Trophoblast cell (in vitro differentiated cells and primary cell): ENCODE measurements around the gene FES.

Experiments
- DNase-seq, 2 donors: peaks; one replicate each; pipeline ENCODE4 v3.0.0-alpha.2; 2016
- H2AFZ ChIP-seq: 2 replicates; pipeline ENCODE4 v1.6.1; 2013; ENCODE audit warnings: low read length, moderate library complexity, mild to moderate bottlenecking; ENCODE audit not compliant: insufficient read depth, poor library complexity
- H2AK5ac ChIP-seq: 2 replicates; pipeline ENCODE4 v1.6.1; 2013; ENCODE audit warnings: mild to moderate bottlenecking, low read length
- H2BK120ac ChIP-seq: 2 replicates; pipeline ENCODE4 v1.6.1; 2013; ENCODE audit warnings: low read length, mild to moderate bottlenecking, moderate library complexity; ENCODE audit not compliant: insufficient read depth, poor library complexity
- H2BK12ac ChIP-seq: 2 replicates; pipeline ENCODE4 v1.6.1; 2013; ENCODE audit warnings: mild to moderate bottlenecking, low read length, moderate library complexity
- H2BK5ac ChIP-seq: 2 replicates; pipeline ENCODE4 v1.6.1; 2013; ENCODE audit warnings: low read length, low read depth, moderate library complexity, mild to moderate bottlenecking; ENCODE audit not compliant: poor library complexity
- H3K14ac ChIP-seq: 2 replicates; pipeline ENCODE4 v1.6.1; 2013; ENCODE audit warnings: mild to moderate bottlenecking, low read length
- H3K18ac ChIP-seq: 2 replicates; pipeline ENCODE4 v1.6.1; 2013; ENCODE audit warnings: mild to moderate bottlenecking, low read length
- H3K23ac ChIP-seq: 2 replicates; pipeline ENCODE4 v1.6.1; 2013; ENCODE audit warnings: low read length
- H3K27ac ChIP-seq: 2 replicates; pipeline ENCODE4 v1.5.1; 2013; ENCODE audit warnings: low read depth, mild to moderate bottlenecking, inconsistent platforms, low read length, moderate library complexity
- H3K27me3 ChIP-seq: 2 replicates; pipeline ENCODE4 v1.6.1; 2013; ENCODE audit warnings: inconsistent platforms, mild to moderate bottlenecking, low read length, moderate library complexity; ENCODE audit not compliant: insufficient read depth
- H3K36me3 ChIP-seq, 2 experiments: 1 replicate in 1 of 2; 2 replicates in 1 of 2; pipeline ENCODE4 v1.6.1; 2013; ENCODE audit warnings: low read length in 2 of 2, mild to moderate bottlenecking in 2 of 2, moderate library complexity in 1 of 2; ENCODE audit not compliant: insufficient read depth in 2 of 2, control insufficient read depth in 1 of 2
- H3K4ac ChIP-seq: 2 replicates; pipeline ENCODE4 v1.6.1; 2013; ENCODE audit warnings: low read depth, mild to moderate bottlenecking, low read length, moderate library complexity
- H3K4me1 ChIP-seq, 2 experiments: 1 replicate in 1 of 2; 2 replicates in 1 of 2; pipeline ENCODE4 v1.6.1; 2013; ENCODE audit warnings: low read length in 2 of 2, mild to moderate bottlenecking in 2 of 2, moderate library complexity in 1 of 2; ENCODE audit not compliant: insufficient read depth in 2 of 2, control insufficient read depth in 1 of 2
- H3K4me2 ChIP-seq: 2 replicates; pipeline ENCODE4 v1.6.1; 2013; ENCODE audit warnings: inconsistent platforms, mild to moderate bottlenecking, low read length, moderate library complexity
- H3K4me3 ChIP-seq: 2 replicates; pipeline ENCODE4 v1.5.1; 2013; ENCODE audit warnings: mild to moderate bottlenecking, low read depth, low read length, inconsistent platforms
- H3K79me1 ChIP-seq: one replicate; pipeline ENCODE4 v1.6.1; 2013; ENCODE audit warnings: low read length
- H3K79me2 ChIP-seq: 2 replicates; pipeline ENCODE4 v1.6.1; 2013; ENCODE audit warnings: low read length, mild to moderate bottlenecking; ENCODE audit not compliant: control insufficient read depth, insufficient read depth, poor library complexity
- H3K9ac ChIP-seq: 2 replicates; pipeline ENCODE4 v1.6.1; 2013; ENCODE audit warnings: mild to moderate bottlenecking, low read length
- H3K9me3 ChIP-seq: 2 replicates; pipeline ENCODE4 v1.6.1; 2013; ENCODE audit warnings: low read depth, mild to moderate bottlenecking, control low read depth, inconsistent platforms, low read length; ENCODE audit not compliant: insufficient read depth
- H4K12ac ChIP-seq: 2 replicates; pipeline ENCODE4 v1.6.1; 2013; ENCODE audit warnings: low read depth, mild to moderate bottlenecking, low read length, moderate library complexity
- H4K8ac ChIP-seq: 2 replicates; pipeline ENCODE4 v1.6.1; 2013; ENCODE audit warnings: low read depth, mild to moderate bottlenecking, low read length, moderate library complexity
- H4K91ac ChIP-seq: one replicate; pipeline ENCODE4 v1.6.1; 2013; ENCODE audit warnings: low read depth, mild to moderate bottlenecking, low read length, moderate library complexity
- WGBS: extraction: QIAGEN DNeasy Blood & Tissue Kit; methylation state at CpG from one replicate; pipeline ENCODE4 v1.1.7; 2013; ENCODE audit warnings: missing lambda C conversion rate; ENCODE audit not compliant: insufficient read length, insufficient coverage; ENCODE audit errors: extremely low coverage; 5-methylcytosine and 5-hydroxymethylcytosine counted together

The FES gene

DNA sequence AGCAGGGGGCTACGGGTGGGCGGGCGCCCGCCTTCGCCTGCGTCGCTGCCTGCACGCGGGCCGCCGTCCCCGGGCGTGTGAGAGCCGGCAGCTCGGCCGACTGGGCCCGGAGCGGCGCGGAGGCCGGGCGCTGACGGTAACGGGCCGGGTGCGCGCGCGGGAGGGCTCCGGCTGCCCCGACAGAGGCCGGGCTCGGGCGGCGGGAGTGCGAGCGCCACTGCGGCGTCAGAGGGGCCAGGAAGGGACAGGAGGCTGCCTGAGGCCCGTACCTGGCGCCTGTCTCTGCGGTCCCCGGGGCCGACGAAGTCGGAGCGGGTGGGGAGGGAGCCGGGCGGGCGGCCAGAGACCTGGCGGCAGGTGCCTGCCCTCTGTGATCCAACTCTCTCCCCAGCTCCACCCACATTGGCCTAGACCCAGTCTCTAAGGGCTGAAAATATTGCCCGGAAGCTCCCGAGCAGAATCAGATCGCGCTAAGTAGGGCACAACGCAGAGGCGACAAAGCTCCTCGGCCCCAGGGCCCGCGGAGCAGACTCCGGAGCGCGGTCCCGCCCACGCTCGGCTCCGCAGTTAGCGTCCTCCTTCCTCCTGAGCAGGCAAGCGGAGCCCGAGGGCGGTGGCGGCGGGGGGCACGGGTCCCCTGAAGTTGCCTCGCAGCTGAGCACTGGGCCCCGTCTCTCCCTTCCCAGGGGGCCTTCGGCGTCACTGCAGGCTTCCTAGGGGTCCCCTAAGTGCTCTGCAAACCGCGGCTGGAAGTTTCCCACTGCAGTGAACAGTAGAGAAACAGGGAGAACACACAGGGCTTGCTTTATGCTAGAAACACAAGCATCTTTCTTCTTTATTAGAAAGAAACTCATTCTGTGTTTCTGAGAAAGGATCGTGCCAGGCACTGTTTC is 18.8 kb downstream of the FES start, which contains the start of gene MAN2A2:
TSS of gene MAN2A2 (plus strand) at position 463 of the 893 bp plus-strand sequence. CDS start 906 bp downstream, outside the sequence.
- peaks cover 4% of the 10 kb centered on the region for H3K79me1 ChIP-seq
- no peaks in the 10 kb centered on the region for H3K27me3 ChIP-seq
- H2AK5ac ChIP-seq: no peak within 1 kb of the TSS
- H4K91ac ChIP-seq: peak within 1 kb of the TSS; percentile 92
- no peaks in the 10 kb centered on the region for H3K9me3 ChIP-seq
- WGBS: no CpG with 5 or more reads among the region's 81 CpGs
- H2BK12ac ChIP-seq: peak within 1 kb of the TSS; percentile 90
- no peak within 1 kb of the TSS for H3K23ac ChIP-seq
- peaks cover 2% of the 10 kb centered on the region for H3K79me2 ChIP-seq
- peak within 1 kb of the TSS; percentile 95 for H4K12ac ChIP-seq
- peak within 1 kb of the TSS; percentile 94 for H2BK120ac ChIP-seq
- peak within 1 kb of the TSS; percentile 87 for H3K18ac ChIP-seq
- peak within 1 kb of the TSS; percentile 83 for H3K27ac ChIP-seq
- H3K4me3 ChIP-seq: peak within 1 kb of the TSS; percentile 86
- peak within 1 kb of the TSS; percentile 82 for H3K4me2 ChIP-seq
- H2AFZ ChIP-seq: peak within 1 kb of the TSS; percentile 86
- peak within 1 kb of the TSS; percentile 88 for H3K14ac ChIP-seq
- H3K4ac ChIP-seq: peak within 1 kb of the TSS; percentile 42
- peak within 1 kb of the TSS; percentile 98 for H4K8ac ChIP-seq
- peak; percentile 64 to 72 for DNase-seq
- H3K36me3 ChIP-seq: peaks cover 21 to 25% of the 10 kb centered on the region in 2 experiments
- H3K9ac ChIP-seq: peak within 1 kb of the TSS; percentile 91
- H3K4me1 ChIP-seq: peaks cover 5 to 9% of the 10 kb centered on the region in 2 experiments
- H2BK5ac ChIP-seq: peak within 1 kb of the TSS; percentile 79

DNA sequence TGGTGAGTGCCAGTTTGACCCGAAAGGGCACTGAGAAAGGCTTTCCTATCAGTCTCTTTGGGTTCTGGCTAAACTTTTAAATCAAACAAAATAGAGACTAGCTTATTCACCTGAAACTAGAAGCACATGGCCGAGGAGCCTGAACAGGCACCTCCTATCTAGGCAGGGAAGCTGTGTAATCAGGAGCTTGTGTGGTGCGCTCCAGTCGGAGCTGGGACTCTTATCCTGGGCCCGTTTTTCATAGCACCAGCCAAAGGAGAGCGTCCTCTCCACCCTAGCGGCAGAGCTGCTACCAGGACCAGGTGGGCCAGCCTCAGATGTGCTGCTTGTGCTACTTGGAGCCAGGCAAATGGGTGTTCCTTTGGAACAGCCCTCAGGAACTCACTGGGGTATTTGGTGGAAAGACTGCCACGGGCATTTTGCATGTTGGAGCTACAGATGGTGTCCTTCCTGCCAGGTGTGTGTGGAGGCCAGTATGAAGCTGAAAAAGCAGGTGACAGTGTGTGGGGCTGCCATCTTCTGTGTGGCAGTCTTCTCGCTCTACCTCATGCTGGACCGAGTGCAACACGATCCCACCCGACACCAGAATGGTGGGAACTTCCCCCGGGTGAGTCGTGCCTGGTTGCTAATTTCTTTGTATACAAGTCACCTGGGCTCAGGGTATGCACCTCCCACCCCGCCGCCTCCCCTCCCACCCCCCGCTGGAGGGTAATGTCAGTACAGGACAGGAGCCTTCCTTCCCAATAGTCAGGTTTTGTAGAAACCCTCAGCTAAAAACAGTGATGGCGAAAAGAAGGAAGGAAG is 19.6 kb downstream of the FES start:
- Histone ChIP-seq H2AFZ (no peak overlapping the region), H3K4me1 (peaks cover 5 to 9% of the 10 kb centered on the region in 2 experiments), H3K27me3 (no peaks in the 10 kb centered on the region), H4K12ac (no peak overlapping the region), H3K79me1 (peaks cover 4% of the 10 kb centered on the region), H3K27ac (no peak overlapping the region), H3K36me3 (peaks cover 22 to 25% of the 10 kb centered on the region in 2 experiments), H3K9ac (no peak overlapping the region), H3K4ac (no peak overlapping the region), H3K18ac (no peak overlapping the region), H3K23ac (no peak overlapping the region), H2AK5ac (no peak overlapping the region), H3K14ac (no peak overlapping the region), H2BK120ac (no peak overlapping the region), H2BK5ac (no peak overlapping the region), H3K9me3 (no peaks in the 10 kb centered on the region), H3K4me3 (no peak overlapping the region), H4K91ac (no peak overlapping the region), H3K79me2 (peaks cover 2% of the 10 kb centered on the region), H2BK12ac (no peak overlapping the region), H4K8ac (no peak overlapping the region), H3K4me2 (peak overlapping the region; percentile 82)
- no CpG with 5 or more reads among the region's 18 CpGs for WGBS
- peak in 1 of 2 donors; percentile 23 for DNase-seq

DNA sequence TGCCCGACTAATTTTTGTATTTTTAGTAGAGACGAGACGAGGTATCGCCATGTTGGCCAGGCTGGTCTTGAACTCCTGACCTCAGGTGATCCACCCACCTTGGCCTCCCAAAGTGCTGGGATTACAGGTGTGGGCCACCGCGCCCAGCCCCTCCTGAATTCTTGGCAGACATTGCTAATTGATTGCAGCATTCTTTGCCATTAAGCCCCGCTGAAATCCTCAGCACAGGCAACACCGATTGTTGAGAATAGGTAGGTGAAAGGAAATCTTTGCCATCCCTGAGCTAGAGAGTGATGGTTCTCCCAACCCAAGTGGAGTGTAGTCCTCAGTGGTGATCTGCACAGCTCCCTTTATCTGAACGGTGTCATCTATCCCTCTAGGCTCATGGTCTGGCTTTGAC is 20.4 kb downstream of the FES start:
- Histone ChIP-seq H3K4me2 (no peak overlapping the region), H3K79me2 (peaks cover 2% of the 10 kb centered on the region), H3K27me3 (no peaks in the 10 kb centered on the region), H4K12ac (no peak overlapping the region), H2BK120ac (no peak overlapping the region), H2AFZ (no peak overlapping the region), H3K4ac (no peak overlapping the region), H2BK12ac (no peak overlapping the region), H2AK5ac (no peak overlapping the region), H4K8ac (no peak overlapping the region), H3K79me1 (peaks cover 4% of the 10 kb centered on the region), H3K36me3 (peaks cover 25 to 26% of the 10 kb centered on the region in 2 experiments), H3K9me3 (no peaks in the 10 kb centered on the region), H3K18ac (no peak overlapping the region), H3K27ac (no peak overlapping the region), H3K14ac (no peak overlapping the region), H3K23ac (no peak overlapping the region), H3K9ac (no peak overlapping the region), H3K4me3 (no peak overlapping the region), H2BK5ac (no peak overlapping the region), H3K4me1 (peaks cover 5 to 9% of the 10 kb centered on the region in 2 experiments), H4K91ac (no peak overlapping the region)
- no CpG with 5 or more reads among the region's 9 CpGs for WGBS
- no peak for DNase-seq

DNA sequence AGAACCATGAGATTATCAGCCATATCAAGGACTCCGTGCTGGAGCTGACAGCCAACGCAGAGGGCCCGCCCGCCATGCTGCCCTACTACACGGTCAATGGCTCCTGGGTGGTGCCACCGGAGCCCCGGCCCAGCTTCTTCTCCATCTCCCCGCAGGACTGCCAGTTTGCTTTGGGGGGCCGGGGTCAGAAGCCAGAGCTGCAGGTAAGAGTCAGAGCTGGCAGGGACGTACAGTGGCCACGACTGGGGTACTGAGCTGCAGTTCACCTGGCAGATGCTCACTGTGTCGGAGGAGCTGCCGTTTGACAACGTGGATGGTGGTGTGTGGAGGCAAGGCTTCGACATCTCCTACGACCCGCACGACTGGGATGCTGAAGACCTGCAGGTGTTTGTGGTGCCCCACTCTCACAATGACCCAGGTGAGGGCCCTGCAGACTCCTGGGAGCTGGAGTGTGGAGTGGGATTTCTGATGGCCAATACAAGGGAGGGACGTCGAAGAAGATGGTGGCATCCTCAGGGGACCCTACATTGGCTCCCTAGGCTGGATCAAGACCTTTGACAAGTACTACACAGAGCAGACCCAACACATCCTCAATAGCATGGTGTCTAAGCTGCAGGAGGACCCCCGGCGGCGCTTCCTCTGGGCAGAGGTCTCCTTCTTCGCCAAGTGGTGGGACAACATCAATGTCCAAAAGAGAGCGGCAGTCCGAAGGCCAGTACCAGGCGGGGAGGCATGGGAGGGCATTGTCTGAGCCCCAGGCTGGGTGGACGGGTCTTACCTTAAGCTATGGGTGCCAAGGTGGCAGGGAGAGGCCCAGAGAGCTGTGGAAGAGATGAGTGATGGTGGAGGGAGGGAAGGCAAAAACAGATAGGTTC is 21.2 kb downstream of the FES start:
- H2BK5ac ChIP-seq: no peak overlapping the region
- no peak overlapping the region for H3K4ac ChIP-seq
- no peak overlapping the region for H3K23ac ChIP-seq
- H4K8ac ChIP-seq: no peak overlapping the region
- DNase-seq: no peak
- H3K4me2 ChIP-seq: no peak overlapping the region
- WGBS: no CpG with 5 or more reads among the region's 28 CpGs
- H3K14ac ChIP-seq: no peak overlapping the region
- H2BK120ac ChIP-seq: no peak overlapping the region
- no peak overlapping the region for H3K4me3 ChIP-seq
- no peaks in the 10 kb centered on the region for H3K9me3 ChIP-seq
- H2AK5ac ChIP-seq: no peak overlapping the region
- no peak overlapping the region for H3K9ac ChIP-seq
- H3K79me1 ChIP-seq: peaks cover 4% of the 10 kb centered on the region
- peaks cover 30 to 34% of the 10 kb centered on the region in 2 experiments for H3K36me3 ChIP-seq
- no peak overlapping the region for H3K18ac ChIP-seq
- no peak overlapping the region for H4K12ac ChIP-seq
- H2AFZ ChIP-seq: no peak overlapping the region
- no peak overlapping the region for H3K27ac ChIP-seq
- peaks cover 5 to 9% of the 10 kb centered on the region in 2 experiments for H3K4me1 ChIP-seq
- H2BK12ac ChIP-seq: no peak overlapping the region
- peaks cover 2% of the 10 kb centered on the region for H3K79me2 ChIP-seq
- H4K91ac ChIP-seq: no peak overlapping the region
- no peaks in the 10 kb centered on the region for H3K27me3 ChIP-seq
